GM21526 (cell line): ENCODE data around the gene NMRAL1.

ENCODE experiments used
- ATAC-seq: cut with Tn5 transposase; IDR thresholded peaks from one replicate; pipeline ENCODE4 v1.9.1; 2021; ENCODE audit warnings: moderate library complexity; ENCODE audit not compliant: unreplicated experiment, low FRiP score

Gene NMRAL1

GRCh38 chr16:4428500-4428899 lies 45.9 kb downstream of the NMRAL1 start:
- ATAC-seq, result no peak

GRCh38 chr16:4426722-4427372 lies 47.6 kb downstream of the NMRAL1 start:
- no peak for ATAC-seq

GRCh38 chr16:4426021-4426684 lies 48.3 kb downstream of the NMRAL1 start:
- ATAC-seq, result peak; percentile 34

- ATAC-seq, result peak; percentile 78
Measured at GRCh38 chr16:4425378-4426020, 48.9 kb downstream of the NMRAL1 start, which contains the start of gene DNAJA3. Gene DNAJA3, plus strand, starts transcription at chr16:4425868. Its CDS starts 14 bp downstream, at chr16:4425882.

GRCh38 chr16:4420505-4421105 lies 53.8 kb downstream of the NMRAL1 start:
- no peak for ATAC-seq

- ATAC-seq, result no peak
Measured at GRCh38 chr16:4419402-4419959, 54.9 kb downstream of the NMRAL1 start.

GRCh38 chr16:4416200-4417032 lies 58.0 kb downstream of the NMRAL1 start, which contains the start of gene CORO7:
Gene CORO7, minus strand, starts transcription at chr16:4416596. Its CDS starts 78 bp downstream, at chr16:4416518.
- peak; percentile 53 for ATAC-seq

GRCh38 chr16:4415538-4416199 lies 58.8 kb downstream of the NMRAL1 start:
- no peak for ATAC-seq

- ATAC-seq, result peak; percentile 49
Measured at GRCh38 chr16:4414187-4414917, 60.1 kb downstream of the NMRAL1 start.

GRCh38 chr16:4412854-4413253 lies 61.6 kb downstream of the NMRAL1 start:
- ATAC-seq, result no peak

- no peak for ATAC-seq
Measured at GRCh38 chr16:4412159-4412558, 62.3 kb downstream of the NMRAL1 start.
